HepG2 (cell line): ENCODE measurements around the gene TNNI3. TPM values are rescaled to one million over a fixed set of nuclear protein-coding genes. Genes with fewer than 3 reads are reported as not detected.

Experiments
- AKAP8 ChIP-seq: sonication (generic); formaldehyde crosslinking; IDR thresholded peaks from 2 replicates; pipeline ENCODE4 v1.5.1; 2020; ENCODE audit warnings: mild to moderate bottlenecking, missing genetic modification reagents
- EED ChIP-seq: sonication (generic); formaldehyde crosslinking; IDR thresholded peaks from 2 replicates; pipeline ENCODE4 v1.5.0; 2020; ENCODE audit warnings: mild to moderate bottlenecking, missing genetic modification reagents
- FLYWCH1 ChIP-seq: sonication (generic); formaldehyde crosslinking; IDR thresholded peaks from 2 replicates; pipeline ENCODE4 v1.8.1; 2023; ENCODE audit warnings: mild to moderate bottlenecking, missing genetic modification reagents
- FOXC1 ChIP-seq: sonication (generic); formaldehyde crosslinking; IDR thresholded peaks from 2 replicates; pipeline ENCODE4 v1.8.0; 2022; ENCODE audit warnings: mild to moderate bottlenecking, missing genetic modification reagents, borderline replicate concordance
- HINFP ChIP-seq: sonication (generic); formaldehyde crosslinking; IDR thresholded peaks from 2 replicates; pipeline ENCODE4 v1.4.0; 2020; ENCODE audit warnings: low read depth, mild to moderate bottlenecking, missing genetic modification reagents
- HMG20B ChIP-seq: conservative IDR thresholded peaks from 2 replicates; pipeline ENCODE4 v1.6.1; 2016; ENCODE audit warnings: missing genetic modification reagents, missing compliant biosample characterization
- HNRNPH1 ChIP-seq: fragments of 200-400 bp; formaldehyde crosslinking; optimal IDR thresholded peaks from 2 replicates; pipeline ENCODE3; 2017; ENCODE audit warnings: mild to moderate bottlenecking, low read depth, low read length
- MZF1 ChIP-seq: sonication (generic); formaldehyde crosslinking; IDR thresholded peaks from 2 replicates; pipeline ENCODE4 v1.8.1; 2023; ENCODE audit warnings: mild to moderate bottlenecking, missing genetic modification reagents, borderline replicate concordance
- SETDB1 ChIP-seq: sonication (generic); formaldehyde crosslinking; IDR thresholded peaks from 2 replicates; pipeline ENCODE4 v1.5.1; 2020; ENCODE audit warnings: missing genetic modification reagents, mild to moderate bottlenecking, borderline replicate concordance
- ZBTB7B ChIP-seq: sonication (generic); formaldehyde crosslinking; IDR thresholded peaks from 2 replicates; pipeline ENCODE4 v1.4.0; 2020; ENCODE audit warnings: missing genetic modification reagents
- ZNF142 ChIP-seq: sonication (generic); formaldehyde crosslinking; IDR thresholded peaks from 2 replicates; pipeline ENCODE4 v1.4.0; 2020; ENCODE audit warnings: missing genetic modification reagents
- ZNF570 ChIP-seq: sonication (generic); formaldehyde crosslinking; IDR thresholded peaks from 2 replicates; pipeline ENCODE4 v1.4.0; 2020; ENCODE audit warnings: mild to moderate bottlenecking, missing genetic modification reagents, borderline replicate concordance
- ZNF773 ChIP-seq: sonication (generic); formaldehyde crosslinking; IDR thresholded peaks from 2 replicates; pipeline ENCODE4 v1.4.0; 2020; ENCODE audit warnings: missing genetic modification reagents, borderline replicate concordance
- polyA plus RNA-seq, 8 experiments: library from polyadenylated mRNA; depleted of rRNA in 3 of 8; stranded (reverse) in 7 of 8; unstranded in 1 of 8; fragments of >200 nt; fragmentation: Illumina TruSeq in 4 of 8; extraction: Trizol in 4 of 8; gene quantifications; 2 replicates each; pipeline versions ENCODE4 v1.2.1 to v1.2.3, GENCODE V29; 2011 to 2016; ENCODE audit warnings: low read depth in 4 of 8, missing spikeins in 1 of 8, mixed read lengths in 1 of 8; ENCODE audit not compliant: insufficient read depth in 1 of 8
- total RNA-seq, 5 experiments: library from RNA; depleted of rRNA; stranded (reverse); fragments of >200 nt; fragmentation: Illumina TruSeq; extraction: Trizol; gene quantifications; 2 replicates each; pipeline ENCODE4 v1.2.3, GENCODE V29; 2016; ENCODE audit warnings: low read depth in 1 of 5
- TF ChIP-seq, protein P1 (sequence below): sonication (generic); formaldehyde crosslinking; IDR thresholded peaks from 2 replicates; pipeline ENCODE4 v1.5.1; 2020; ENCODE audit warnings: missing genetic modification reagents, mild to moderate bottlenecking, borderline replicate concordance
- TF ChIP-seq, protein P2 (sequence below): sonication (generic); formaldehyde crosslinking; IDR thresholded peaks from 2 replicates; pipeline ENCODE4 v1.4.0; 2020; ENCODE audit warnings: missing genetic modification reagents, borderline replicate concordance

TNNI3 gene
- total and polyA plus RNA-seq, 2 of the 13 experiments (the other 11 are each of a cell fraction or from before 2014, with no cell fraction given), result 3.5 to 3.7 TPM

DNA sequence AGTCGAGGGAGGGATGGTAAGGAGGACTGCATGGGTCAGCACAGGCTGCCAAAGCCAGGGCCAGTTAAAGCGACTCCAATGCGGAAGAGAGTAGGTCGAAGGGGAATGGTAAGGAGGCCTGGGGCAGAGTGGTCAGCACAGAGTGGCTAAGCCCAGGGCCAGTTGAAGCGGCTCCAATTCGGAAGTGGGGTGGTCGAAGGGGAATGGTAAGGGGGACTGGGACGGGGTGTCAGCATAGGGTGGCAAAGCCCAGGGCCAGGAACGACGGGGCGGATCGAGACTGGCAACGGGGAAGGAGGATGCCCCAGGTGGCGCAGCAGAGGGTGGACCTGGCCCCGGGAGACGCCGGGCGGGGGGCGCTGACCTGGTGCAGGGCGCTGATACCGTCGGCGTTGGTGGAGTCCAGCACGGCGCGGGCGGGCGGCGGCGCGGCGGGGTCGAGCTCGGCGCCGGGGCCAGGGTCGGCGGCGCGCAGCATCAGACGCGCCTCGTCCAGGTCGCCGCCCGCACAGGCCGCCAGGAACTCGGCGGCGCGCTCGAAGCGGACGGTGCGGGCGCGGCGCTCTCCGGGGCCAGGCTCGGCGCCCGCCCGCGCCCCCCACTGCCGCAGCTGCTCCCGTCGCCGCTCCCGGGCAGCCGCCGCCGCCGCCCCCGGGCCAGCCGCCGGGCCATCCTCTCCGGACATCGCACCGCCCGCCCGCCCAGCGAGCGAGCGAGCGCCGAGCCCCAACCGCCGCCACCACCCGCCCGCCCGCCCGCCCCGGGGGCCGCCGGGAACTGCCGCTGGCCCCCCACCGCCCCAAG, 40.5 kb downstream of the TNNI3 start, which contains the start of gene PPP1R12C (continued):
- peak; percentile 96 for TF ChIP-seq ZNF142
- TF ChIP-seq MZF1, result no peak
- TF ChIP-seq, protein P1, sequence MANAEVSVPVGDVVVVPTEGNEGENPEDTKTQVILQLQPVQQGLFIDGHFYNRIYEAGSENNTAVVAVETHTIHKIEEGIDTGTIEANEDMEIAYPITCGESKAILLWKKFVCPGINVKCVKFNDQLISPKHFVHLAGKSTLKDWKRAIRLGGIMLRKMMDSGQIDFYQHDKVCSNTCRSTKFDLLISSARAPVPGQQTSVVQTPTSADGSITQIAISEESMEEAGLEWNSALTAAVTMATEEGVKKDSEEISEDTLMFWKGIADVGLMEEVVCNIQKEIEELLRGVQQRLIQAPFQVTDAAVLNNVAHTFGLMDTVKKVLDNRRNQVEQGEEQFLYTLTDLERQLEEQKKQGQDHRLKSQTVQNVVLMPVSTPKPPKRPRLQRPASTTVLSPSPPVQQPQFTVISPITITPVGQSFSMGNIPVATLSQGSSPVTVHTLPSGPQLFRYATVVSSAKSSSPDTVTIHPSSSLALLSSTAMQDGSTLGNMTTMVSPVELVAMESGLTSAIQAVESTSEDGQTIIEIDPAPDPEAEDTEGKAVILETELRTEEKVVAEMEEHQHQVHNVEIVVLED (CRISPR knock-in tag), result no peak
- no peak for TF ChIP-seq FLYWCH1 (CRISPR knock-in tag)
- TF ChIP-seq FOXC1, result 0 out of 2 replicates have a peak, but pooled peaks have one; percentile 4
- TF ChIP-seq HNRNPH1, result no peak
- TF ChIP-seq HMG20B, result no peak
- TF ChIP-seq AKAP8 (CRISPR knock-in tag), result no peak
- no peak for TF ChIP-seq ZNF570 (CRISPR knock-in tag)
- TF ChIP-seq ZNF773, result no peak
- TF ChIP-seq, protein P2, sequence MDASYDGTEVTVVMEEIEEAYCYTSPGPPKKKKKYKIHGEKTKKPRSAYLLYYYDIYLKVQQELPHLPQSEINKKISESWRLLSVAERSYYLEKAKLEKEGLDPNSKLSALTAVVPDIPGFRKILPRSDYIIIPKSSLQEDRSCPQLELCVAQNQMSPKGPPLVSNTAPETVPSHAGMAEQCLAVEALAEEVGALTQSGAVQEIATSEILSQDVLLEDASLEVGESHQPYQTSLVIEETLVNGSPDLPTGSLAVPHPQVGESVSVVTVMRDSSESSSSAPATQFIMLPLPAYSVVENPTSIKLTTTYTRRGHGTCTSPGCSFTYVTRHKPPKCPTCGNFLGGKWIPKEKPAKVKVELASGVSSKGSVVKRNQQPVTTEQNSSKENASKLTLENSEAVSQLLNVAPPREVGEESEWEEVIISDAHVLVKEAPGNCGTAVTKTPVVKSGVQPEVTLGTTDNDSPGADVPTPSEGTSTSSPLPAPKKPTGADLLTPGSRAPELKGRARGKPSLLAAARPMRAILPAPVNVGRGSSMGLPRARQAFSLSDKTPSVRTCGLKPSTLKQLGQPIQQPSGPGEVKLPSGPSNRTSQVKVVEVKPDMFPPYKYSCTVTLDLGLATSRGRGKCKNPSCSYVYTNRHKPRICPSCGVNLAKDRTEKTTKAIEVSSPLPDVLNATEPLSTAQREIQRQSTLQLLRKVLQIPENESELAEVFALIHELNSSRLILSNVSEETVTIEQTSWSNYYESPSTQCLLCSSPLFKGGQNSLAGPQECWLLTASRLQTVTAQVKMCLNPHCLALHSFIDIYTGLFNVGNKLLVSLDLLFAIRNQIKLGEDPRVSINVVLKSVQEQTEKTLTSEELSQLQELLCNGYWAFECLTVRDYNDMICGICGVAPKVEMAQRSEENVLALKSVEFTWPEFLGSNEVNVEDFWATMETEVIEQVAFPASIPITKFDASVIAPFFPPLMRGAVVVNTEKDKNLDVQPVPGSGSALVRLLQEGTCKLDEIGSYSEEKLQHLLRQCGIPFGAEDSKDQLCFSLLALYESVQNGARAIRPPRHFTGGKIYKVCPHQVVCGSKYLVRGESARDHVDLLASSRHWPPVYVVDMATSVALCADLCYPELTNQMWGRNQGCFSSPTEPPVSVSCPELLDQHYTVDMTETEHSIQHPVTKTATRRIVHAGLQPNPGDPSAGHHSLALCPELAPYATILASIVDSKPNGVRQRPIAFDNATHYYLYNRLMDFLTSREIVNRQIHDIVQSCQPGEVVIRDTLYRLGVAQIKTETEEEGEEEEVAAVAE (CRISPR knock-in tag), result no peak
- TF ChIP-seq HINFP (CRISPR knock-in tag), result no peak
- TF ChIP-seq ZBTB7B (CRISPR knock-in tag), result 0 out of 2 replicates have a peak, but pooled peaks have one; percentile 32
- TF ChIP-seq SETDB1 (CRISPR knock-in tag), result no peak
- TF ChIP-seq EED (CRISPR knock-in tag), result no peak
